Diencephalon (tissue), 1 donor: ENCODE measurements around the gene EBP. TPM values are rescaled to one million over a fixed set of nuclear protein-coding genes. Genes with fewer than 3 reads are reported as not detected.

ENCODE experiments used
- total RNA-seq: library from RNA; depleted of rRNA; stranded (reverse); fragments of >200 nt; gene quantifications from one replicate; pipeline ENCODE4 v1.2.3, GENCODE V29; 2014

Gene EBP
- total RNA-seq: 43.6 TPM

DNA sequence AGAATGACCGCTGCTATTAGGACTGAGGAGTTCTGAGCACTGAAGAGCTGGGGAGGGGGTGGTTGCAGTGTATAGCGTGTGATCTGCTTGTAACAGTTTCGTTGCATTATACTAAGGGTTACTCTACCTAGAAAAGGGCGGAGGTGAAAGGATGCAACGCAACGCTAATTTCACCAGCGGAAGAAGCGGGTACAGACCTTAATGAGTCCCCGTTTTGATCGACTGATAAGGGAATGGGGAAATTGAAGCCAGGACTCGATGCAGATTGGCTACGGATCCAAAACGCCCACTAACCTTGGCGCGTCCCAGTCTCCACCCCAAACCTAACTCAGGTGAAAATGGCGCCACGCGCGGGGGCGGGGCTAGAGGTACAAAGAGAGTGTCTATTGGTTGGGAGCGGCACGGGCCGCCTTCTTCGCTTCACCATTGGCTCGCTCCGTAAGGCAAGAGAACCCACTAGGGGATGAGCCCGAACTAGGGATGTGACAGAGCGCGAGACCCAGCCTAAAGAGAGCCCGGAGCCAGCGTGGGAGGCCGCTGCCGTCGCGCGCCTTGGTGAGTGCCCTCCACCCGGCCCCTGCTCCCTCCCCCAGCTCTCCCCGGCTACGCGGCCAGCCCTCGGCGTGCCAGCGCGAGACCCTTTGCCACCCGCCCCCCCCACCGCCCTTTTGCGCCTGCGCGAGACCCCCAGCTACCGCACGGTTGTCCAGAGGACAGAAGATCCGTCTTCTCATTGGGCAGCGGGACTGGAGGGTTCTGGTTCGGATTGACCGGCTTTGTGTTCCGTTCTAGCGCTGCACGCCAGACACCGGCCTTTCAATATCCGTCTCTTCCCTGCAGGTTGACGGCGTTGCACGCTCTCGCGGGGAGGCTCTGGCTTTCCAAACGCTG, at the start of gene EBP:
Gene EBP (plus strand): TSS at position 456 of the 891 bp plus-strand sequence. CDS start 1,964 bp downstream, outside the sequence.

DNA sequence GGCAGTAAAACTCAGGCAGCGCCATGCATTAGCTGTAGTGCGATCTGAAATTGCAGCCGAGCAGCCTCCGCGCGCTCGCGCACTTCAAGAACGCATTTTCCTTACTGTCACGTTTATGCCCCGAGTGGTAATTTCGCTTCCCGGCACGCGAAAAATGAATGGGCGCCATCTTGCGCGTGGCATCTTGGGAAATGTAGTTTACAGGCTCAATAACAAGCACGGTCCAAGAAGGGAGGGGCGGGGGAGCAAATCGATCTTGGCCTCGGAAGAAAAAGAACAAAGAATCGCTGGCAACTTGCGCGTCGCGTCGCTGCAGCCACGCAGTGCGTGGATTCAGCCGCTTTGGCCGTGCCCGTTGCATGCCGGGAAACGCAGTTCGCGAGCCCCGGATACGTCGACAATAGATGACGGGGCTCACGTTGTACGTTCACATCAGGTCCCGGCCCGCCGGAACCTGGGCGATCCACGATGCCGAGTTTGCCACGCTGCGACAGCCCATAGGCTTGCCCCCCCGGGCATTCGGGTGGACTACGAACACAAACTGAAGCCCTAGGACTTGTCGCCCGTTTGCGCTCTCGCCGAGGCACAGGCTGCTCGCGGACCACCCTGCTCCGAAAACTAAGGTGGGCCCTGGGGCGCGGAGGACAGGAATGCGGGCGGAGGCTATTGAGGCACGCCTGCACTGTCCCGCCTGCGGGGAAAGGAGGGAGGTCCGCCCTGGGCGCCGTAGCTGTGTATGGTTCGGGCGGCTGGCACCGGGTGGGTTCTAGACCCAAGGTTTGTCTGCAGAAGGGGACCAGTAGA, 45.6 kb upstream of the EBP start, which contains the start of gene FTSJ1:
Gene FTSJ1 (plus strand): TSS at position 426 of the 804 bp plus-strand sequence. CDS start 1,849 bp downstream, outside the sequence.

DNA sequence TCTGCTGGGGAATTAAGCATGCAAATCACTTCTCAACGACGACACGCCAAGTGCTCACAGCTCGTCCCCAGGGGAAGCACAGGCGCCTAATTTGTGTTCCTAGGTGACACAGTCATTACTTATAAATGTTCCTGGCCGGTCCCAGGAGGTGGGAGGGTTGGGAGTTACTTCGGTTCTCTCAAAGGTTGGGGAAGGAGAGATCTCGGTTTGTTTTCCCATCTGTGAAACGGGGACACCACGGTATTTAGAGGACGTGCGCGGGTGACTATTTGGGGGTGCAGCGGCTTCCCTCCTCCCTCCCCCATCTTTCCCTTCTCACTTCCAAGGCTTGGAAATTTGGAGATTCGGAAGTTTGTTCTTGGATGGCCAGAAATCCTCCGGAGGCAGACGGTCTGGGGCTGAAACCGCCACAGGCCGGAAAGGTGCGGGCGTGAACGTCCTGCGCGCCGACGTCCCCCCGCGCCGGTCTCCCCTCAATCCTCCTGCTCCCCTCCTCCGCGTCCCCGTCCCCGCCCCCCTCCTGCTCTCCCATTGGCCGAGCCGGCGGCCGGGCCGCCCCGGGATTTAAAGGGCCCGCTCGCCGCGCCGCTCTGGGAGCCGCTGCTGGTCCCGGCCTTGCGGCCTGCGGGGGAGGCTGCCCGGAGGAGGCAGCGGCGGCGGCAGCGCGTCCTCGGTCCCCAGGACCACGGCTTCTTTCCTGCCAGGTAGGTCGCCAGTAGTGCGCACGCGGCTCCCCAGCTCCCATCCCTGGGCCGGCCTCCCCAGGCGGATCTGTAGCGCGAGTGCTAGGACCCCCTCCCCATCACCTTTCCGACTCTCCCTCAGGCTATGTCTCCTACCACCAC, 13.0 kb upstream of the EBP start, which contains the start of gene PORCN:
Gene PORCN (plus strand): TSS at position 593 of the 845 bp plus-strand sequence. CDS start 829 bp downstream, outside the sequence.

GRCh38 chrX:48539345-48540027, 17.9 kb downstream of the EBP start, which contains the start of gene TBC1D25:
Gene TBC1D25, plus strand, starts transcription at chrX:48539714. Its CDS starts 84 bp downstream, at chrX:48539798.

DNA sequence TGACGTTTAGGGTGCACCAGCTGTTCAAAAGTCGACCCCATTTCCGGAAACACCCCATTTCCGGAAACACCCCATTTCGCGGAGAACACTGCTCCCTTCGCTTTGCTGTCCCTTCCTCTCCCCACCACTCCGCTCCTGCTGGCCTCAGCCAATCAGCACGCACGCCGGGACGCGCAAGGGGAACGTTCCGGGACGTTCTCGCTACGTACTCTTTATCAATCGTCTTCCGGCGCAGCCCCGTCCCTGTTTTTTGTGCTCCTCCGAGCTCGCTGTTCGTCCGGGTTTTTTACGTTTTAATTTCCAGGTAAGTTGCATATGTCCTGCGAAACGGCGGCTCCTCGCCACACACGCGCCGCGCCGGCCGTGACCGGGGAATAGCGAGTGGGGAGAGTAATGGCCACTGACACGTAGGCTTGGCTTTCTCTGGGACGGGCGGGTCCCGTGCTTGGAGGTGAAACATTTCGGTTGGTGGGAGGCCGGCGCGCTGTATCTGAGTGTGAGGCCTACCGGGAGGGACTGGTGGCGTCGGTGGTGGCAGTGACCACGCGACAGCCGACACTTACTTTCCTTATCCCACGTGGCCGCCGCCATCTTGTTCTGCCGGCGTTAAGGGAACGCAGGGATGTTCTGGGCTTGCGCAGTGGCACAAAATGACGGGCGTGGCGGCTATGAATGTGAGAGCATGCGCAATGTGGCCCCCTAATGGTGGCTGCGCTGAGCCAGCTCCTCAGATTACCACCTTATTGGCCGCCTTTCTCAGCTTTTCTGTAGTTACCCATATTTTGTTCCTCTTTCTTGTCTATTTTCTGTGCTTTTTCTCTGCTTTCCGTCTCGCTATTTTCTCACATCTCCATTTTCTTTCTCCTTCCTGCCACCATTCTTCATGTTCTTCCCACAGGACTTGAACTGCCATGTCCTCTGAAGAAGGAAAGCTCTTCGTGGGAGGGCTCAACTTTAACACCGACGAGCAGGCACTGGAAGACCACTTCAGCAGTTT, 53.0 kb downstream of the EBP start, which contains the start of gene RBM3:
Gene RBM3 (plus strand): TSS at position 215 of the 997 bp plus-strand sequence. CDS start 697 bp downstream, at position 912.

Other genes starting within 250 kb of the EBP start
- not detected for gene SSX3, start 165.1 kb upstream of the EBP start, total RNA-seq
- not detected for gene SSX4, start 138.3 kb upstream of the EBP start, total RNA-seq
- gene SSX4B, start 109.8 kb upstream of the EBP start, total RNA-seq: not detected
- gene SLC38A5, start 51.5 kb upstream of the EBP start, total RNA-seq: 36.7 TPM
- 32.3 TPM for gene FTSJ1, start 45.6 kb upstream of the EBP start, total RNA-seq
- gene PORCN, start 12.8 kb upstream of the EBP start, total RNA-seq: 9.7 TPM
- 7.4 TPM for gene TBC1D25, start 17.9 kb downstream of the EBP start, total RNA-seq
- 137 TPM for gene RBM3, start 52.7 kb downstream of the EBP start, total RNA-seq
- gene WDR13, start 75.7 kb downstream of the EBP start, total RNA-seq: 57.0 TPM
- gene WAS, start 162.0 kb downstream of the EBP start, total RNA-seq: 0.69 TPM
- 3.0 TPM for gene SUV39H1, start 174.9 kb downstream of the EBP start, total RNA-seq
- not detected for gene GLOD5, start 239.9 kb downstream of the EBP start, total RNA-seq